Measurements from ENCODE around the gene MYL6B. TPM values are rescaled to one million over a fixed set of nuclear protein-coding genes. Genes with fewer than 3 reads are reported as not detected.
"Not testable (repeated sequence)": the region's sequence is repeated elsewhere in the genome, so short reads cannot be mapped to it uniquely, and the experiment has no call there.

The MYL6B gene
- total RNA-seq, 1 experiment from 2014 or later: 44.8 TPM

DNA sequence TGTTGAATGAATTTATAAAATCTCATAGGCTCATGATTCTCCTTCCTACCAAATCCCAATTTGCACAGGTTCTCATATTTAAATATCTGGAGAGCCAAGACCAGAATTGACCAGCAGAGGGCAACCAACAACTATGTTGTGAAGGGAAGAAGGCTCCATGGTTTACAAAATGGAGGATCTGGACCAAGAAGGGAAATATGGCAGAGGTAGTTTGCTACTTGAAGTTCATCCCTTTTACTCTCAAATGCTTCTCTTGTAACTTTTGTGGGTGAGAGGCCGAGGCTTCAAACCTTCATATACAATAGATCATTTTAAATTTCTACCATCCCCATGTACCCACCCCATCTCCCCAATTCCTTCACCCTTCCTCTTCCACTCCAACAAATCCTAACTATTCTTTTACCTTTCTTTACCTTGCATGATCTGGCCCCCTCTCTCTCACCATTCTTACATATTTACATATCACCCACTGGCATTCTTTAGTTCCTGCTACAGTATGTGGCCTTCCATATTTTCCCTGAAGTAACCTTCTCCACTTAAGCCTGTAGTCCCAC is 40.7 kb downstream of the MYL6B start:
- Histone ChIP-seq H3K4me3 (ENCODE audit: low read depth, low read length) (no peak overlapping the region), H3K4me1 (peaks cover 19% of the 10 kb centered on the region), H3K36me3 (ENCODE audit: control insufficient read depth, insufficient read depth, low read length) (no peaks in the 10 kb centered on the region), H3K9me3 (no peaks in the 10 kb centered on the region), H3K27me3 (replicated peaks; ENCODE audit: control insufficient read depth, insufficient read depth, low read length) (no peaks in the 10 kb centered on the region)
- intact Hi-C loops (cut with micrococcal nuclease; ENCODE audit: unreplicated experiment): loop anchor here (1.0 to 5.0 kb wide), 4 partner anchors 31 to 274 kb away; partner anchors contain the start of genes ANKRD52, NABP2 and SPRYD4
- ChIA-PET POLR2A (no interaction called here), CTCF (no interaction called here)
- Mint-ChIP-seq H3K9me3 (ENCODE audit: unreplicated experiment) (no peaks in the 10 kb centered on the region), H3K4me3 (ENCODE audit: unreplicated experiment) (peak overlapping the region; percentile 1), H3K4me1 (ENCODE audit: low read depth, unreplicated experiment) (peaks cover 28% of the 10 kb centered on the region), H3K27ac (ENCODE audit: unreplicated experiment) (peak overlapping the region; percentile 54), H3K27me3 (ENCODE audit: insufficient read depth, unreplicated experiment) (peaks cover 3% of the 10 kb centered on the region), H3K36me3 (ENCODE audit: insufficient read depth, unreplicated experiment) (peaks cover 35% of the 10 kb centered on the region)
- no TSS peak for BruUV-seq (replicated peaks)
- peak; percentile 75 to 82 for DNase-seq
- TF ChIP-seq, protein P1, sequence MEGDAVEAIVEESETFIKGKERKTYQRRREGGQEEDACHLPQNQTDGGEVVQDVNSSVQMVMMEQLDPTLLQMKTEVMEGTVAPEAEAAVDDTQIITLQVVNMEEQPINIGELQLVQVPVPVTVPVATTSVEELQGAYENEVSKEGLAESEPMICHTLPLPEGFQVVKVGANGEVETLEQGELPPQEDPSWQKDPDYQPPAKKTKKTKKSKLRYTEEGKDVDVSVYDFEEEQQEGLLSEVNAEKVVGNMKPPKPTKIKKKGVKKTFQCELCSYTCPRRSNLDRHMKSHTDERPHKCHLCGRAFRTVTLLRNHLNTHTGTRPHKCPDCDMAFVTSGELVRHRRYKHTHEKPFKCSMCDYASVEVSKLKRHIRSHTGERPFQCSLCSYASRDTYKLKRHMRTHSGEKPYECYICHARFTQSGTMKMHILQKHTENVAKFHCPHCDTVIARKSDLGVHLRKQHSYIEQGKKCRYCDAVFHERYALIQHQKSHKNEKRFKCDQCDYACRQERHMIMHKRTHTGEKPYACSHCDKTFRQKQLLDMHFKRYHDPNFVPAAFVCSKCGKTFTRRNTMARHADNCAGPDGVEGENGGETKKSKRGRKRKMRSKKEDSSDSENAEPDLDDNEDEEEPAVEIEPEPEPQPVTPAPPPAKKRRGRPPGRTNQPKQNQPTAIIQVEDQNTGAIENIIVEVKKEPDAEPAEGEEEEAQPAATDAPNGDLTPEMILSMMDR (IDR thresholded peaks at IDR 0.05; ENCODE audit: insufficient read depth in 1 of 2, low read depth in 1 of 2, low read length in 1 of 2, severe bottlenecking in 1 of 2, unreplicated experiment in 1 of 2): peak; percentile 68 to 72

DNA sequence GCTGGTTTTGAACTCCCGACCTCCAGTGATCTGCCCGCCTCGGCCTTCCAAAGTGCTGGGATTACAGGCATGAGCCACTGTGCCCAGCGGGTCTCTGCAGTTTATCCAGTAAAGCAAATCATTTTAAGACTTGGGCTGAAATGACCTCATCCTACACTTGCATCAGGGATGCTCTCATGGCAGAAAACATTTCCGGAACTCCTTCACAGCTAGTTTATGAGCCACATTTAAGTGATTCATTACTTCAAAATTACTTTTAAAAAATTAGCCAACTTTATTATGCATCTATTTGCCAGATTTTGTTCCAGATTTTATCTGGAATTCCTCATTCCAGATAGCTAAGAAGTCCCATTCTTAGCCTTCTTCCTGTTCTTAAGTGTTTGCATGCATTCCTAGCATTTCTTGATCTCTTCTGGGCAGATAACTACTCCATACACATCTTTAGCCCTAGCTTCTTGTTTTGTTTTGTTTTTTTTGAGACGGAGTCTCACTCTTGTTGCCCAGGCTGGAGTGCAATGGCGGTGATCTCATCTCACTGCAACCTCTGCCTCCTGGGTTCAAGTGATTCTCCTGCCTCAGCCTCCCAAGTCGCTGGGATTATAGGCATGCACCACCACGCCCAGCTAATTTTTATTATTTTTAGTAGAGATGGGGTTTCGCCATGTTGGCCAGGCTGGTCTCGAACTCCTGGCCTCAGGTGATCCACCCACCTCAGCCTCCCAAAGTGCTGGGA is 44.6 kb downstream of the MYL6B start:
- H3K27ac Mint-ChIP-seq (ENCODE audit: unreplicated experiment): peak overlapping the region; percentile 65

DNA sequence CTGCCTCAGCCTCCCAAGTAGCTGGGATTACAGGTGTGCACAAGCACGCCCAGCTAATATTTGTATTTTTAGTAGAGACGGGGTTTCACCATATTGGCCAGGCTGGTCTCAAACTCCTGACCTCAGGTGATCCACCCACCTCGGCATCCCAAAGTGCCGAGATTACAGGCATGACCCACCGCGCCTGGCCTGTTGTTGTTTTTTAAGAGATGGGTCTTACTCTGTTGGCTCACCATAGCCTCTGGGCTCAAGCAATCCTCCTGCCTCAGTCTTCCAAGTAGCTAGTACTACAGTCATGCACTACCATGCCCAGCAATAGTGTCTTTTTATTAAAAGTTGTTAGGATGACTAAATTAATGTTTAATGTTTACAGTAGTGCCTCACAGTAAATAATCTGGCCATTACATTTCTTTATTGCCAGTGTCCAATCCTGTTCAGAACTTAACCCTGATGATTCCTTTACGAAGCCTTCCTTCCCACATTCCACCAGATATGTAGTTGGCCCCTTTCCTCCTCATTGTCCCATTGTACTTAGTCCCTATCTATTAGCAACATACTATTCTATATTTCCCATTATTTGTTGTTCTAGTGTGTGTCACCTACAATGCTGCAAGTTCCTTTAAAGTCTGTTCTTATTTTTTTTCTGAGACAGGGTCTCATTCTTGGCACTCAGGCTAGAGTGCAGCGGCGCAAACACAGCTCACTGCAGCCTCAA is 45.7 kb downstream of the MYL6B start:
- Mint-ChIP-seq H3K4me1 (ENCODE audit: low read depth, unreplicated experiment) (peaks cover 22% of the 10 kb centered on the region), H3K27ac (ENCODE audit: unreplicated experiment) (peak overlapping the region; percentile 65), H3K27me3 (ENCODE audit: insufficient read depth, unreplicated experiment) (no peaks in the 10 kb centered on the region), H3K4me3 (ENCODE audit: unreplicated experiment) (no peak overlapping the region), H3K9me3 (ENCODE audit: unreplicated experiment) (no peaks in the 10 kb centered on the region), H3K36me3 (ENCODE audit: insufficient read depth, unreplicated experiment) (peaks cover 29% of the 10 kb centered on the region)
- intact Hi-C loops (cut with micrococcal nuclease; ENCODE audit: unreplicated experiment): no loop called here
- CTCF ChIA-PET: interaction anchor here (0.5 to 1.3 kb wide), 2 partner anchors 8 to 127 kb away, joined by 3 to 7 read pairs; no protein-coding TSS in a partner anchor
- no peak overlapping the region for H3K4me3 ChIP-seq (ENCODE audit: low read depth, low read length)
- POLR2A ChIA-PET: no interaction called here
- no peak for DNase-seq
- TF ChIP-seq, protein P1 (IDR thresholded peaks at IDR 0.05; ENCODE audit: insufficient read depth in 1 of 2, low read depth in 1 of 2, low read length in 1 of 2, severe bottlenecking in 1 of 2, unreplicated experiment in 1 of 2): no peak
- BruUV-seq (replicated peaks): no TSS peak
- no peaks in the 10 kb centered on the region for H3K36me3 ChIP-seq (ENCODE audit: control insufficient read depth, insufficient read depth, low read length)
- no peaks in the 10 kb centered on the region for H3K27me3 ChIP-seq (replicated peaks; ENCODE audit: control insufficient read depth, insufficient read depth, low read length)
- H3K9me3 ChIP-seq: no peaks in the 10 kb centered on the region
- H3K4me1 ChIP-seq: peaks cover 11% of the 10 kb centered on the region

More for the DNA sequence above, 44.6 kb downstream of the MYL6B start:
- CTCF ChIA-PET: interaction anchor here (1.1 to 2.5 kb wide), 3 partner anchors 9 to 119 kb away, joined by 3 to 18 read pairs (median 7); partner anchors contain the start of gene RNF41
- H3K4me3 ChIP-seq (ENCODE audit: low read depth, low read length); DNase-seq; H3K9me3 Mint-ChIP-seq (ENCODE audit: unreplicated experiment); H3K27me3 ChIP-seq (replicated peaks; ENCODE audit: control insufficient read depth, insufficient read depth, low read length); H3K4me3 Mint-ChIP-seq (ENCODE audit: unreplicated experiment); H3K36me3 ChIP-seq (ENCODE audit: control insufficient read depth, insufficient read depth, low read length); BruUV-seq (replicated peaks); H3K9me3 ChIP-seq; intact Hi-C loops (cut with micrococcal nuclease; ENCODE audit: unreplicated experiment); H3K27me3 Mint-ChIP-seq (ENCODE audit: insufficient read depth, unreplicated experiment): not testable (repeated sequence)
- H3K4me1 Mint-ChIP-seq (ENCODE audit: low read depth, unreplicated experiment): peaks cover 22% of the 10 kb centered on the region
- peaks cover 30% of the 10 kb centered on the region for H3K36me3 Mint-ChIP-seq (ENCODE audit: insufficient read depth, unreplicated experiment)
- peaks cover 17% of the 10 kb centered on the region for H3K4me1 ChIP-seq
- POLR2A ChIA-PET: interaction anchor here (0.5 to 1.1 kb wide), 4 partner anchors 23 to 170 kb away, joined by 4 to 13 read pairs (median 8); partner anchors contain the start of genes MYL6 and RNF41

Measured in Caco-2 (cell line).